Measurements from ENCODE around the gene HOOK1.

DNA sequence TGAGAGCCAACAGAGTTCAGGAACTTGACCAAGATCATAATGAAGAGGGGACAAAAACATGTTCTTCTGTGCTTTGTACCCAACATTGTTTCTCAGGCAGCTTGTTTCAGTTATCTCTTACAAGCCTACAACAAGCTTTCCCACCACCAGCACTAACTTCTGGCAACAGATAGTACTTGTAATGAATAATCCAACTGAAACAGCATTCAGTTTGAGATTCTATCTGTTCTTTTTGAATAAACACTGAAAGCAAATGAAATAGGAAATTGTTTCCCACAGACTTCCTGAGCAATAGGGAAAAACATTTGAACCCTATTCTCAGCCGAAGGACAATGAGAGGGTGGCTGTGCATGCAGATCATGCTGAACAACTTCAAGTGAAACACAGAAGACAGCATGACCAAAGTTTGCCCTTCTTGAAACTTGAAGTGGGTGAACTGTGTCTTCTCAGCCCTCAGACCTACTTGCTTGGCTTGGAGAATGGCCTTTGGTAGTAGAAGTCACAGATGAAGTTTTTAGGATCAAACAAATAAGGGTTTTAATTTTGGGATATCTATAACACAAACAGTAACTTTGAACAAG is 11.2 kb upstream of the HOOK1 start:
- TF ChIP-seq, protein P1, sequence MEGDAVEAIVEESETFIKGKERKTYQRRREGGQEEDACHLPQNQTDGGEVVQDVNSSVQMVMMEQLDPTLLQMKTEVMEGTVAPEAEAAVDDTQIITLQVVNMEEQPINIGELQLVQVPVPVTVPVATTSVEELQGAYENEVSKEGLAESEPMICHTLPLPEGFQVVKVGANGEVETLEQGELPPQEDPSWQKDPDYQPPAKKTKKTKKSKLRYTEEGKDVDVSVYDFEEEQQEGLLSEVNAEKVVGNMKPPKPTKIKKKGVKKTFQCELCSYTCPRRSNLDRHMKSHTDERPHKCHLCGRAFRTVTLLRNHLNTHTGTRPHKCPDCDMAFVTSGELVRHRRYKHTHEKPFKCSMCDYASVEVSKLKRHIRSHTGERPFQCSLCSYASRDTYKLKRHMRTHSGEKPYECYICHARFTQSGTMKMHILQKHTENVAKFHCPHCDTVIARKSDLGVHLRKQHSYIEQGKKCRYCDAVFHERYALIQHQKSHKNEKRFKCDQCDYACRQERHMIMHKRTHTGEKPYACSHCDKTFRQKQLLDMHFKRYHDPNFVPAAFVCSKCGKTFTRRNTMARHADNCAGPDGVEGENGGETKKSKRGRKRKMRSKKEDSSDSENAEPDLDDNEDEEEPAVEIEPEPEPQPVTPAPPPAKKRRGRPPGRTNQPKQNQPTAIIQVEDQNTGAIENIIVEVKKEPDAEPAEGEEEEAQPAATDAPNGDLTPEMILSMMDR (conservative IDR thresholded peaks at IDR 0.05; ENCODE audit: low read length), result no peak
- TF ChIP-seq EZH2phosphoT487 (IDR thresholded peaks at IDR 0.05; ENCODE audit: borderline replicate concordance, low read depth, low read length), result no peak

Data from OCI-LY7 (cell line).